ENCODE results near the gene FSIP1. TPM values are rescaled to one million over a fixed set of nuclear protein-coding genes. Genes with fewer than 3 reads are reported as not detected.

FSIP1 gene
- total RNA-seq, 1 experiment from 2014 or later, result 0.61 TPM

GRCh38 chr15:39644136-39644535 is 138.5 kb downstream of the FSIP1 start:
- DNase-seq (ENCODE audit: low spot score), result no peak
- no peak for ATAC-seq
- no peaks in the 10 kb centered on the region for H3K36me3 Mint-ChIP-seq
- no peak for TF ChIP-seq ZNF263 (CRISPR knock-in tag; IDR thresholded peaks at IDR 0.05; ENCODE audit: low read depth)
- TF ChIP-seq ZNF219 (CRISPR knock-in tag; IDR thresholded peaks at IDR 0.05; ENCODE audit: borderline replicate concordance), result no peak
- no peak for TF ChIP-seq SMAD3 (CRISPR knock-in tag; IDR thresholded peaks at IDR 0.05; ENCODE audit: borderline replicate concordance)
- TF ChIP-seq, protein P1, sequence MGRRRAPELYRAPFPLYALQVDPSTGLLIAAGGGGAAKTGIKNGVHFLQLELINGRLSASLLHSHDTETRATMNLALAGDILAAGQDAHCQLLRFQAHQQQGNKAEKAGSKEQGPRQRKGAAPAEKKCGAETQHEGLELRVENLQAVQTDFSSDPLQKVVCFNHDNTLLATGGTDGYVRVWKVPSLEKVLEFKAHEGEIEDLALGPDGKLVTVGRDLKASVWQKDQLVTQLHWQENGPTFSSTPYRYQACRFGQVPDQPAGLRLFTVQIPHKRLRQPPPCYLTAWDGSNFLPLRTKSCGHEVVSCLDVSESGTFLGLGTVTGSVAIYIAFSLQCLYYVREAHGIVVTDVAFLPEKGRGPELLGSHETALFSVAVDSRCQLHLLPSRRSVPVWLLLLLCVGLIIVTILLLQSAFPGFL (CRISPR knock-in tag; IDR thresholded peaks at IDR 0.05; ENCODE audit: borderline replicate concordance), result no peak
- no peak for TF ChIP-seq SP1 (CRISPR knock-in tag; conservative IDR thresholded peaks at IDR 0.05)
- no peak for TF ChIP-seq E2F1 (CRISPR knock-in tag; IDR thresholded peaks at IDR 0.05)
- no peak for TF ChIP-seq SMAD4 (CRISPR knock-in tag; IDR thresholded peaks at IDR 0.05)
- TF ChIP-seq, protein P2, sequence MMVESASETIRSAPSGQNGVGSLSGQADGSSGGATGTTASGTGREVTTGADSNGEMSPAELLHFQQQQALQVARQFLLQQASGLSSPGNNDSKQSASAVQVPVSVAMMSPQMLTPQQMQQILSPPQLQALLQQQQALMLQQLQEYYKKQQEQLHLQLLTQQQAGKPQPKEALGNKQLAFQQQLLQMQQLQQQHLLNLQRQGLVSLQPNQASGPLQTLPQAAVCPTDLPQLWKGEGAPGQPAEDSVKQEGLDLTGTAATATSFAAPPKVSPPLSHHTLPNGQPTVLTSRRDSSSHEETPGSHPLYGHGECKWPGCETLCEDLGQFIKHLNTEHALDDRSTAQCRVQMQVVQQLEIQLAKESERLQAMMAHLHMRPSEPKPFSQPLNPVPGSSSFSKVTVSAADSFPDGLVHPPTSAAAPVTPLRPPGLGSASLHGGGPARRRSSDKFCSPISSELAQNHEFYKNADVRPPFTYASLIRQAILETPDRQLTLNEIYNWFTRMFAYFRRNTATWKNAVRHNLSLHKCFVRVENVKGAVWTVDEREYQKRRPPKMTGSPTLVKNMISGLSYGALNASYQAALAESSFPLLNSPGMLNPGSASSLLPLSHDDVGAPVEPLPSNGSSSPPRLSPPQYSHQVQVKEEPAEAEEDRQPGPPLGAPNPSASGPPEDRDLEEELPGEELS (CRISPR knock-in tag; IDR thresholded peaks at IDR 0.05), result no peak
- TF ChIP-seq ZMAT4 (CRISPR knock-in tag; IDR thresholded peaks at IDR 0.05), result no peak
- TF ChIP-seq, protein P3, sequence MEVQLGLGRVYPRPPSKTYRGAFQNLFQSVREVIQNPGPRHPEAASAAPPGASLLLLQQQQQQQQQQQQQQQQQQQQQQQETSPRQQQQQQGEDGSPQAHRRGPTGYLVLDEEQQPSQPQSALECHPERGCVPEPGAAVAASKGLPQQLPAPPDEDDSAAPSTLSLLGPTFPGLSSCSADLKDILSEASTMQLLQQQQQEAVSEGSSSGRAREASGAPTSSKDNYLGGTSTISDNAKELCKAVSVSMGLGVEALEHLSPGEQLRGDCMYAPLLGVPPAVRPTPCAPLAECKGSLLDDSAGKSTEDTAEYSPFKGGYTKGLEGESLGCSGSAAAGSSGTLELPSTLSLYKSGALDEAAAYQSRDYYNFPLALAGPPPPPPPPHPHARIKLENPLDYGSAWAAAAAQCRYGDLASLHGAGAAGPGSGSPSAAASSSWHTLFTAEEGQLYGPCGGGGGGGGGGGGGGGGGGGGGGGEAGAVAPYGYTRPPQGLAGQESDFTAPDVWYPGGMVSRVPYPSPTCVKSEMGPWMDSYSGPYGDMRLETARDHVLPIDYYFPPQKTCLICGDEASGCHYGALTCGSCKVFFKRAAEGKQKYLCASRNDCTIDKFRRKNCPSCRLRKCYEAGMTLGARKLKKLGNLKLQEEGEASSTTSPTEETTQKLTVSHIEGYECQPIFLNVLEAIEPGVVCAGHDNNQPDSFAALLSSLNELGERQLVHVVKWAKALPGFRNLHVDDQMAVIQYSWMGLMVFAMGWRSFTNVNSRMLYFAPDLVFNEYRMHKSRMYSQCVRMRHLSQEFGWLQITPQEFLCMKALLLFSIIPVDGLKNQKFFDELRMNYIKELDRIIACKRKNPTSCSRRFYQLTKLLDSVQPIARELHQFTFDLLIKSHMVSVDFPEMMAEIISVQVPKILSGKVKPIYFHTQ (CRISPR knock-in tag; IDR thresholded peaks at IDR 0.05), result no peak
- TF ChIP-seq CDX4 (CRISPR knock-in tag; IDR thresholded peaks at IDR 0.05; ENCODE audit: borderline replicate concordance), result no peak
- TF ChIP-seq, protein P4, sequence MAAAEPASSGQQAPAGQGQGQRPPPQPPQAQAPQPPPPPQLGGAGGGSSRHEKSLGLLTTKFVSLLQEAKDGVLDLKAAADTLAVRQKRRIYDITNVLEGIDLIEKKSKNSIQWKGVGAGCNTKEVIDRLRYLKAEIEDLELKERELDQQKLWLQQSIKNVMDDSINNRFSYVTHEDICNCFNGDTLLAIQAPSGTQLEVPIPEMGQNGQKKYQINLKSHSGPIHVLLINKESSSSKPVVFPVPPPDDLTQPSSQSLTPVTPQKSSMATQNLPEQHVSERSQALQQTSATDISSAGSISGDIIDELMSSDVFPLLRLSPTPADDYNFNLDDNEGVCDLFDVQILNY (CRISPR knock-in tag; IDR thresholded peaks at IDR 0.05), result no peak
- no peak for TF ChIP-seq OVOL2 (CRISPR knock-in tag; IDR thresholded peaks at IDR 0.05; ENCODE audit: borderline replicate concordance)
- TF ChIP-seq, protein P5, sequence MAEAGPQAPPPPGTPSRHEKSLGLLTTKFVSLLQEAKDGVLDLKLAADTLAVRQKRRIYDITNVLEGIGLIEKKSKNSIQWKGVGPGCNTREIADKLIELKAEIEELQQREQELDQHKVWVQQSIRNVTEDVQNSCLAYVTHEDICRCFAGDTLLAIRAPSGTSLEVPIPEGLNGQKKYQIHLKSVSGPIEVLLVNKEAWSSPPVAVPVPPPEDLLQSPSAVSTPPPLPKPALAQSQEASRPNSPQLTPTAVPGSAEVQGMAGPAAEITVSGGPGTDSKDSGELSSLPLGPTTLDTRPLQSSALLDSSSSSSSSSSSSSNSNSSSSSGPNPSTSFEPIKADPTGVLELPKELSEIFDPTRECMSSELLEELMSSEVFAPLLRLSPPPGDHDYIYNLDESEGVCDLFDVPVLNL (CRISPR knock-in tag; IDR thresholded peaks at IDR 0.05; ENCODE audit: borderline replicate concordance, low read depth), result no peak
- no peak for TF ChIP-seq ATF1 (CRISPR knock-in tag; IDR thresholded peaks at IDR 0.05)
- TF ChIP-seq ETV6 (CRISPR knock-in tag; IDR thresholded peaks at IDR 0.05), result no peak
- no peak for TF ChIP-seq ZNF532 (CRISPR knock-in tag; IDR thresholded peaks at IDR 0.05; ENCODE audit: borderline replicate concordance)
- no peak for TF ChIP-seq MAX (CRISPR knock-in tag; IDR thresholded peaks at IDR 0.05)
- H3K27me3 Mint-ChIP-seq (ENCODE audit: low read depth), result no peaks in the 10 kb centered on the region
- no peak overlapping the region for H3K4me3 Mint-ChIP-seq
- peaks cover 8% of the 10 kb centered on the region for H3K4me1 Mint-ChIP-seq
- POLR2A ChIA-PET, result no interaction called here
- no peak overlapping the region; the same call in 1 of the 2 replicates for H3K27ac Mint-ChIP-seq
- H3K9me3 Mint-ChIP-seq, result no peaks in the 10 kb centered on the region
- CTCF ChIA-PET, result interaction anchor here (1.7 kb wide), 1 partner anchor 112 kb away, joined by 10 read pairs; no protein-coding TSS in a partner anchor
